Muscle of back (tissue), 11 donors: ENCODE measurements around the gene JAZF1. TPM values are rescaled to one million over a fixed set of nuclear protein-coding genes. Genes with fewer than 3 reads are reported as not detected.
A peak's percentile ranks its signal among the peaks of the same experiment; 100 is the strongest.

Experiments used
- DNase-seq, 3 donors: peaks; one replicate each; pipeline versions ENCODE4 v3.0.0 to v3.0.0-alpha.2; 2013
- polyA plus RNA-seq, 10 donors: library from polyadenylated mRNA; unstranded; fragments of 120-200 nt; gene quantifications; one replicate each; pipeline ENCODE4 v1.2.1, GENCODE V29; 2013; ENCODE audit not compliant: insufficient read length in 10 of 10

JAZF1 gene
- polyA plus RNA-seq, 10 donors, result 27.2 to 42.6 (median 29.7) TPM

GRCh38 chr7:27840313-27840712 is 340.3 kb downstream of the JAZF1 start:
- DNase-seq, result no peak

GRCh38 chr7:27839099-27839498 is 341.5 kb downstream of the JAZF1 start:
- DNase-seq, result no peak

- DNase-seq, result no peak
Observed at GRCh38 chr7:27836536-27836935, 344.1 kb downstream of the JAZF1 start.

GRCh38 chr7:27835376-27835775 is 345.2 kb downstream of the JAZF1 start:
- no peak for DNase-seq

GRCh38 chr7:27834179-27834921 is 346.2 kb downstream of the JAZF1 start:
- no peak for DNase-seq

GRCh38 chr7:27826357-27826756 is 354.2 kb downstream of the JAZF1 start:
- DNase-seq, result no peak

GRCh38 chr7:27825891-27826290 is 354.7 kb downstream of the JAZF1 start:
- peak in 1 of 3 donors; percentile 25 for DNase-seq

- DNase-seq, result no peak
Observed at GRCh38 chr7:27822245-27822644, 358.4 kb downstream of the JAZF1 start.

GRCh38 chr7:27812706-27813105 is 367.9 kb downstream of the JAZF1 start:
- DNase-seq, result no peak

- no peak for DNase-seq
Observed at GRCh38 chr7:27810186-27810585, 370.4 kb downstream of the JAZF1 start.

- DNase-seq, result peak in 2 of 3 donors; percentile 6 to 29
Observed at GRCh38 chr7:27808626-27809025, 372.0 kb downstream of the JAZF1 start.

GRCh38 chr7:27804139-27804538 is 376.5 kb downstream of the JAZF1 start:
- no peak for DNase-seq

GRCh38 chr7:27802999-27803398 is 377.6 kb downstream of the JAZF1 start:
- DNase-seq, result peak; percentile 35 to 74 (median 42)

- DNase-seq, result no peak
Observed at GRCh38 chr7:27799212-27799611, 381.4 kb downstream of the JAZF1 start.

GRCh38 chr7:27795977-27796376 is 384.6 kb downstream of the JAZF1 start:
- DNase-seq, result no peak

GRCh38 chr7:27793780-27794179 is 386.8 kb downstream of the JAZF1 start:
- no peak for DNase-seq

- DNase-seq, result no peak
Observed at GRCh38 chr7:27788437-27788836, 392.2 kb downstream of the JAZF1 start.

- peak; percentile 24 to 47 (median 25) for DNase-seq
Observed at GRCh38 chr7:27784399-27785053, 396.1 kb downstream of the JAZF1 start.

GRCh38 chr7:27782849-27783248 is 397.7 kb downstream of the JAZF1 start:
- DNase-seq, result no peak

- no peak for DNase-seq
Observed at GRCh38 chr7:27781188-27781587, 399.4 kb downstream of the JAZF1 start.
